ENCODE data around the gene AMBP.
"Not testable (repeated sequence)": the region's sequence is repeated elsewhere in the genome, so short reads cannot be mapped to it uniquely, and the experiment has no call there.

The AMBP gene

DNA sequence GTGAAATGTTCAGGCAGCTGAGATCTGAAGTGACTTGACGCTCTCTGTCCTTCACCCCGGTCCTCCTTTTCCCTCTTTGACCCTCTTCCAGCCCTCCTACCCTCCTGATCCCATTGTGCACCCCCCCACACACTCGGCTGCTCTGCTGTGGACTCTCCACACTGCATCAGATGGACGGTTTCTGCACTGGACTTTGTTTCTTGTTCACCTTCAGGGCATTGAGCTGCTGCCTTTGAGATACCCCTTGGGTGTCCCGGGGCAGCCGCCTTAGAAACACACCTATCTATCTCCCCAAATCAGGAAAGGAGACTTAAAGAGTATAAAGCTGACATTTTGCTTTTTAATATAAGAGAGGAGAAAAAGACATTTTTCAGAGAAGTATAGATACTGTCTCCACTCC lies 27.5 kb downstream of the AMBP start:
- DNase-seq (ENCODE audit: low read depth): no peak

- no peak for DNase-seq (ENCODE audit: low read depth)
These were observed 27.9 kb downstream of the AMBP start for GRCh38 chr9:114050226-114050568.

DNA sequence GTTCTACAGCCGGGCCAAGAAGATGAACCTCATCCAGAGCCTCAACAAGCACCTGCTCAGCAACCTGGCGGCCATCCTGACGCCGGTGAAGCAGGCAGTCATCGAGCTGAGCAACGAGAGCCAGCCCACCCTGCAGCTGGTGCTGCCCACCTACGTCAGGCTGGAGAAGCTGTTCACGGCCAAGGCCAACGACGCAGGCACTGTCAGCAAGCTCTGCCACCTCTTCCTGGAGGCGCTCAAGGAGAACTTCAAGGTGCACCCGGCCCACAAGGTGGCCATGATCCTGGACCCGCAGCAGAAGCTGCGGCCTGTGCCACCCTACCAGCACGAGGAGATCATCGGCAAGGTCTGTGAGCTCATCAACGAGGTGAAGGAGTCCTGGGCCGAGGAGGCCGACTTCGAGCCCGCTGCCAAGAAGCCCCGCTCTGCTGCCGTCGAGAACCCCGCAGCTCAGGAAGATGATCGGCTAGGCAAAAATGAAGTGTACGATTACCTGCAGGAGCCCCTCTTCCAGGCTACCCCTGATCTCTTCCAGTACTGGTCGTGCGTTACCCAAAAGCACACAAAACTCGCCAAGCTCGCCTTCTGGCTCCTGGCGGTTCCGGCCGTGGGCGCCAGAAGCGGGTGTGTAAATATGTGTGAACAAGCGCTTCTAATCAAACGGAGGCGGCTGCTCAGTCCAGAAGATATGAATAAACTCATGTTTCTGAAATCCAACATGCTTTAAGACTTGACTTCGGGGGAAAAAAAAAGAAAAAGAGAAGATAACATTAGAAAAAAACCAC lies 28.5 kb downstream of the AMBP start:
- DNase-seq (ENCODE audit: low read depth): no peak

DNA sequence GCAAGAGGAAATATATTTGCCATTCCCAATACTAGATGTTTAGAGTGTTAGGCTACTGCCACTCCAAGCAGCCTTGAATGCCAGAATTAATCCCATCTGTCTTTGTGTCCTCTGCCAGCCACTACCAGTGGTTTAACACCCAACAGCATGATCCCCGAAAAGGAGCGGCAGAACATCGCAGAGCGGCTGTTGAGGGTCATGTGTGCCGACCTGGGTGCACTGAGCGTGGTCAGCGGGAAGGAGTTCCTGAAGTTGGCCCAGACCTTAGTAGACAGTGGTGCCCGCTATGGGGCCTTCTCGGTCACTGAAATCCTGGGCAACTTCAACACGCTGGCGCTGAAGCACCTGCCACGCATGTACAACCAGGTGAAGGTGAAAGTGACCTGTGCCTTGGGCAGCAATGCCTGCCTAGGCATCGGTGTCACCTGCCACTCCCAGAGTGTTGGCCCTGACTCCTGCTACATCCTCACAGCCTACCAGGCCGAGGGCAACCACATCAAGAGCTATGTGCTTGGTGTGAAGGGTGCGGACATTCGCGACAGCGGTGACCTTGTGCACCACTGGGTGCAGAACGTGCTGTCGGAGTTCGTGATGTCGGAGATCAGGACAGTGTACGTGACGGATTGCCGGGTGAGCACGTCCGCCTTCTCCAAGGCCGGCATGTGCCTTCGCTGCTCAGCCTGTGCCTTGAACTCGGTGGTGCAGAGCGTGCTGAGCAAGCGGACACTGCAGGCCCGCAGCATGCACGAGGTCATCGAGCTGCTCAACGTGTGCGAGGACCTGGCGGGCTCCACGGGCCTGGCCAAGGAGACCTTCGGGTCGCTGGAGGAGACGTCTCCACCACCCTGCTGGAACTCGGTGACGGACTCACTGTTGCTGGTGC lies 29.3 kb downstream of the AMBP start:
- no peak for DNase-seq (ENCODE audit: low read depth)

- DNase-seq (ENCODE audit: low read depth): no peak
These were observed 30.4 kb downstream of the AMBP start for GRCh38 chr9:114047717-114048116.

GRCh38 chr9:114046875-114047274 lies 31.2 kb downstream of the AMBP start:
- DNase-seq (ENCODE audit: low read depth): no peak

DNA sequence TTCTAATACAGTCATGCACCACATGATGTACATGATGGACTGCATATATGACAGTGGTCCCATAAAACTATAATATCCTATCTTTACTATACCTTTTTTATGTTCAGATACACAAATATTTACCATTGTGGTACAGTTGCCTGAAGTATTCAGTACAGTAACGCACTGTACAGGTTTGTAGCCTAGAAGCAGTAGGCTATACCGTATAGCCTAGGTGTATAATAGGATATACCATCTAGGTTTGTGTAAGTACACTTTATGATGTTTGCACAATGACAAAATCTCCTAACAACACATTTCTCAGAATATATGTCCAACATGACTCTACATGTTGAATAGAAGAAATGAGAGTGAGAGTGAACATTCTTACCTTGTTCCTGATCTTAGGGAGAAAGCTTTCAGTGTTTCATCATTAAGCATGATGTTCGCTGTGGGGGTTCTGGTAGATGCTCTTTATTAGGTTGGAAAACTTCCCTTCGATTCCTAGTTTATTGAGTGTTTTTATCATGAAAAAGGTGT lies 31.8 kb downstream of the AMBP start:
- DNase-seq (ENCODE audit: low read depth): no peak

- DNase-seq (ENCODE audit: low read depth): not testable (repeated sequence)
These were observed 34.4 kb downstream of the AMBP start for GRCh38 chr9:114043660-114044059.

DNA sequence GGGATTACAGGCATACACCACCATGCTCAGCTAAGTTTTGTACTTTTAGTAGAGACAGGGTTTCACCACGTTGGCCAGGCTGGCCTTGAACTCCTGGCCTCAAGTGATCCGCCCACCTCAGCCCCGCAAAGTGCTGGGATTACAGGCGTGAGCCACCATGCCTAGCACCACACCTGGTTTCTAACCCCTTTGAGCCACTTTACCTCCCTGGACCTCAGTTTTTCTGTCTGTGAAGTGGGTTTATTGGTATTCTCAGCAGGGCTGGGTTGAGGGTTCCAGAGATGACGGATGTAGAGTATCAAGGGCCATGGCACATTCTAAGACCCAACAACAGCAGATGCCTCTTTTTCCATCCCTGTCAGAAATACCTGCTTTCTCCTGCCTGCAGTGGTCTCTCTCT lies 38.6 kb downstream of the AMBP start:
- DNase-seq (ENCODE audit: low read depth): no peak

DNA sequence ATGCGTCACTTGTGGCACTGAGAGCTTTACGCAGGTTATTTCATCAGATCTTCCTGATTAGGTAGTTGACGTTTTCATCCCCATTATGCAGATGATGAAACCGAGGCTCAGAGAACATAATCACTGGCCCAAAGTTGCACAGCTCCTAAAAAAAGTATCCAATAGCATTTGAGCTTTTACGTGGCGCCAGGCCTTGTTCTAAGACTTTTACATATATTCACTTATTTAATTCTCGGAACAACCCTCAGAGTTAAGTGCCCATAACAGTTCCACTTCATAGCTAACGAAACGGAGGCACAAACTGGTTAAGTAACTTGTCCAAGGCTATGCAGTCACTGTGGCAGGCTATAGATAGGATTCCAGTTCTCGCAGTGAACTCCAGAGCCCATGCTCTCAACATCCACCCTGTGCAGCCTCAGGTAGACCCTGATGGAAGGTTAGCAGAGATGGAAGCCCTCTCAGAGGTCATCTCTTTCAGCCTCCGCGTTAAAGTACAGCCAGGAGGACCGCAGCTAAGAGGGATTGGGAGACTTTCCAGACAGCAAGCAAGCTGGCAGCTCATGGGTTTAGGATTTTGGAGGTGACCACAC lies 39.3 kb downstream of the AMBP start:
- DNase-seq (ENCODE audit: low read depth): no peak

DNA sequence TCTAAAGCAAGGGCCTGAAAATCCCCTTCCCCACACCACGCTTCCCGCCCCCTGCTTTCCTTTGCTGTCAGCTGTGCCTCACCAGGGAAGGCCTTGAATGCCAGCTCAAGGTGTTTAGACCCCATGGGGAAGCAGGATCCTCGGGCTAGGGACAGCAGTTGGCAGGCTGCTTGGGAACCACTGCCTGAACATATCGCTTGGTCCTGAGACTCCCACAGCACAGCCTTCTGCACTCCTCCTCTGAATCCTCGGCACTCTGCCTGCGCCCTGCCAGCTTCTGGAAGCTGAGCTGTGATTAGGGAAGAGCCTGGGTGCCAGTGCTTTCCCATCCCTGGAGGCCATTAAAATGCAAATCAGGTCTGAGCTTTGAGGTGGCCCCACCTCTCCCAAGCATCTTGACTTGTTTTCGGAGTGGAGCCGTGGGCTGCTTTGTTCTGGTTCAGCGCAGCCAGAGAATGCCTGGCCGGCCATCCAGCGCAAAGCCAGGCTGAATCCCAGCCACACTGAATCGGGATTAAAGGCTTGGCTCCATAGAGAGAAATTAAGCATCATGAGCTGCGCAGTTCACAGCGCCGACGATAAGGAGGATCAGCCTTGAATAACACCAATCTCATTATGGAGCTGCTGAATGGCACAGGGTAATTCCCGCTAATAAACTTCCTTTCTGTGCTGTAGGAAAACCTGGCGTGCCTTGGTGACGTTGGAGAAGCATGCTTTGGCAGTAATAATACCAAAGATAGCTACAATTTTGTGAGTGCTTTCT lies 40.0 kb downstream of the AMBP start:
- DNase-seq (ENCODE audit: low read depth): no peak

DNA sequence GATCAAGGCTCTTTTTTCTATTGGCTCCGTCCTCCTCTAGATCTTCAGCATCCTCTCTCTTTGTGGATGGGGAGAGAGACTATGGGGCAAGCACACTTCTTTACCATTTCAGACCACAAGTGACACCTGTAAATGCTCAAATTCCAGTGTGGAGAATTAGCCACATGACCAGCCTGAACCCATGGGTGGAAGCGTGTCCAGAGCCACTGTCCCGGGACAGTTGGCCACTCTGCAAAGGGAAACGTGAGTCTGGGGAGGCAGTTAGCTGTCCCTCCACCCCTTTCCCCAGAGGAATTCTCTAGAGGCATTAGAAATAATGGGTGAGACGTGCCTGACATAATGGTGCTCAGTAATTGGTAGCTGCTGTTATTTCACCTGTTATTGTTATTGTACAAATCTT lies 40.9 kb downstream of the AMBP start:
- DNase-seq (ENCODE audit: low read depth): no peak

GRCh38 chr9:114035845-114036801 lies 42.0 kb downstream of the AMBP start:
- no peak for DNase-seq (ENCODE audit: low read depth)

DNA sequence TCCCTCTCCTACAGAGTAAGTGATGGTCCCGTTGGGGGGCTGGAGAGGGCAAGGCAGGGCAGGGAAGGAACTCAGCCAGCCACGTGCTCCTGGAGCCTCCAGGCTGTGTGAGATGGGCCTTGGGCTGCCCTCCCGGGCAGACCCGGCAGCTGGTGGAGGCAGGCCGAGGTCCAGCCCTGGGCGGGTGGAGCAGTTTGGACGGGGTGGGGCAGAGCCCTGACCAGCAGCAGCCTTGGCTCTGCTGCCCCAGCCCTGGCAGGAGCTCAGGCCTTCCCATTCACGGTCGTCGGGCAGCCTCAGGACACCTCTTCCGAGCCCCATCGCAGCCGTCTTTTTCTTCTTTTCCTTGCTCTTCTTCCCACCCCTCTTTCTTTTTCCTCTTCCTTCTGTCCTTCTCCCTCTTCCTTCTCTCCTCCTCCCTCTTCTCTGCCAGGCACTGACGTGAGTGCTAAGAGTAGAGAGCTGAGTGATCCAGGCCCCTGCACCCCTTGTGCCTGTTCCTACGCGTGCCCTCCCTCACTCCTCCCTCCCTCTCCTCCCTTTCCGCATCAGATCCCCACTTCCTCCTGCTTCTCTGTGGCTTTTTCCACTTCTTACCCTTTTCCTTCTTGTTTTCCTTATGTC lies 42.8 kb downstream of the AMBP start:
- no peak for DNase-seq (ENCODE audit: low read depth)

DNA sequence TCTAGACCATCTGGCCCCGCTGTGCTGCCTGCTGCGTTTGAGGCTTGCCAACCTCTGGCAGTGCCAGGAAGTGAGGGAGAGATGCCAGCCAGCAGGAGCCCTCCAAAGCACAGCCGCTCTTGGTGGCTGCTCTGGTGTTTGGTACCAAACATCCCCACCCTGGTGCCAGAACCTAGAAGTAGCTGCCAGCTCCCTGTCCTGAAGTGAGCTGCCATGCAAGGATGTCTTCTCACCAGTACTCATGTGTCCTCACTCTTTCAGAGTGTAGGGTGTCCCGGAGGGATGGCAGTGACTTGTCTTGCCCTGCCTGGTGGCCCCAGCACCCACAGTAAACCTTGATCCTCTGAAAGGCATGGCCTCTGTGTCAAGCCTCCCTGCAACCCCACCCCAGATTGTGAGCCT lies 43.4 kb downstream of the AMBP start:
- DNase-seq (ENCODE audit: low read depth): no peak

- no peak for DNase-seq (ENCODE audit: low read depth)
These were observed 43.9 kb downstream of the AMBP start for GRCh38 chr9:114034196-114034595.

DNA sequence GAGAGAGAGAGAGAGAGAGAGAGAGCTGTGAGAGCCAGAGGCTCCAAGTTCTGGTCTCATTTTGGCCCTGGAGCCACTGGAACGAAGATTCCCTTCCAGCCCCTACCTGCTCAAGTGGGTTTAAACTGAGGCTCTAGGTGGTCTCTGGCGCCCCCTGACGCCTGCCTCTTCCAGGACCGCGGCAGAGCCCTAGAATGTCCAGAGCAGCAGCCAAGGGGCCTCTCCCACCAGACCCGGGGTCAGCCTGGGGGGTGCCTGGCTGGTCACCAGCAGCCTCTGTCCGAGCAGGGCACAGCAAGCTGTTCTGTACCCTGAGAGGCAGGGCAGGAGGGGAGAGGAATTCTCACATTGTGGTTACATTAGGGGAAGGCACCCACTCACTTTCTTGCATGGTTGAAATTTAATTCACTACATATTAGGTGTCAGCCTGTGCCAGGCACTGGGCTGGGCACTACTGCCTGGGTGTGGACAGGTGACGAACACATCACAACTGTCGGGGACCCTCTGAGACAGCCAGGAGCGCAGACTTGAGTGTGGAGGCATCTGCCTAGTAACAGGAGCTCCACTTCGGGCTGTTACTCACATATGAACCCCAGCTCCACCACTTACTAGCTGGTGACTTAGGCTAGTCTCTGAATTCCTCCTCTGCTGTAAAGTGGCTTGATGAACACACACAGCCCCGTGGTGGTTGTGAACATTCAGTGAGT lies 44.5 kb downstream of the AMBP start:
- DNase-seq (ENCODE audit: low read depth): peak; percentile 12

DNA sequence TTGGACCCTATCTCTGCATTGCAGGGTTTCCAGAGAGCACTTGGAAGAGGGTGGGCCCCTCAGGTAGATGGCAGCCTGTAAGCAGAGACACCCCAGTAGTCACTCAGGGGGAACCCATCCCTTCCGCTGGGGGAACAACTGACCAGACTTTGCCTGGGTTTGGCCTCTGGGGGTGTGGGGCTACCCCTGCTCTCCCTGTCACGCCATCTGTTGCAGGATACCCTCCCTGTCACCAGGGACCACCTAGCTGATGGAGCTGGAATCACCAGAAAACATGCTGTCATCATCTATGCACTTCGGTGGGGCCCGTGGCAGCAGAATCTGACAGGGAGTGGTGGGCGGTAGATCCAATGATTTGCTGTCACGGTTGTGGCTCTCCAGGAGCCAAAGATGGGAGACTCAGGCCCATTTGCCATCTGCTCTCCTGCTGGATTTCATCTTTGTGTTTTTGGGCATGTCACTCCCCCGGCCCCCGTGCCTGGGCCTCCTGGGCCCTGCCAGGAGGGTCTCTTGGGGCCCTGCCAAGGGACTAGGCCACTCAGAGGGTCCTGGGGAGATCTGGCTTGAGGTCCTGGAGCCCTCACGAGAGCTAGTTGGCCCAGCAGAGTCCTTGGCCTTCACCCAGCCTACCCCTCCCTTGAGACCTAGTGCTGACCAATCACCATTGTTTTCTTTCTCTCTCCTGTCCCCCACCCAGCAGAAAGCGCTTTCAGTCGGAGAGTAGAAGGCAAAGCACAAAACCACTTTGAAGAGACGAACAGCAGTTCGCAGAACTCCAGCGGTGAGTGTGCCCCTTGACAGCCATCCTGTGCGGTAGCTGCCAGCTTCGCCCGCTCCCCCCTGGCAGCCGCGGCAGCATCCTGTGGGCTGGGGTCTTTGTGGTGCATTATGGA lies 45.9 kb downstream of the AMBP start:
- DNase-seq (ENCODE audit: low read depth): no peak
